Breast epithelium (tissue), 4 donors: Measurements from ENCODE around the gene EIF4G1. TPM values are rescaled to one million over a fixed set of nuclear protein-coding genes. Genes with fewer than 3 reads are reported as not detected.

Experiments
- DNase-seq, 2 donors: peaks; one replicate each; pipeline ENCODE4 v3.0.0-alpha.2; 2019; ENCODE audit warnings: low spot score in 2 of 2
- H3K27ac ChIP-seq, 2 donors: fragments of 200-600 bp; sonication (generic) in 1 of 2; one replicate each; pipeline ENCODE4 v1.5.1; 2016 to 2019; ENCODE audit warnings: mild to moderate bottlenecking in 1 of 2
- H3K27me3 ChIP-seq, 2 donors: fragments of 200-600 bp; sonication (generic) in 1 of 2; one replicate each; pipeline versions ENCODE4 v1.5.1 to v1.6.0; 2017 to 2019; ENCODE audit warnings: control low read depth in 1 of 2, mild to moderate bottlenecking in 1 of 2
- H3K36me3 ChIP-seq: fragments of 200-600 bp; one replicate; pipeline ENCODE4 v1.5.1; 2019
- H3K4me1 ChIP-seq, 2 donors: fragments of 200-600 bp; sonication (generic); one replicate each; pipeline ENCODE4 v1.5.1; 2016 to 2019; ENCODE audit warnings: control low read depth in 1 of 2
- H3K4me3 ChIP-seq, 3 donors: fragments of 200-600 bp; sonication (generic); 1 replicate in 2 of 3; 2 replicates in 1 of 3; pipeline ENCODE4 v1.5.1; 2016 to 2019; ENCODE audit warnings: mild to moderate bottlenecking in 3 of 3, moderate library complexity in 2 of 3
- H3K9me3 ChIP-seq, 2 donors: fragments of 200-600 bp; sonication (generic) in 1 of 2; one replicate each; pipeline ENCODE4 v1.5.1; 2016 to 2019; ENCODE audit warnings: control low read depth in 1 of 2
- POLR2A ChIP-seq: fragments of 450-650 bp; IDR thresholded peaks from one replicate; pipeline ENCODE4 v1.6.1; 2016; ENCODE audit warnings: antibody characterized with exemption, mild to moderate bottlenecking, moderate library complexity
- POLR2AphosphoS5 ChIP-seq, 3 donors: sonication (generic); formaldehyde crosslinking; IDR thresholded peaks; one replicate each; pipeline ENCODE4 v1.6.1; 2017; ENCODE audit warnings: antibody characterized with exemption in 3 of 3
- intact Hi-C: fragments of 100-400 bp; cut with DNase I; formaldehyde crosslinking; loops from one replicate; pipeline ENCODE4 v1.15.1; 2023; ENCODE audit warnings: low total_unique reads
- total RNA-seq, 3 donors: library from RNA; depleted of rRNA; stranded (reverse); fragments of >200 nt; gene quantifications; one replicate each; pipeline ENCODE4 v1.1.0, GENCODE V29; 2016
- TF ChIP-seq, protein P1 (sequence below), 3 donors: fragments of 450-650 bp; IDR thresholded peaks; one replicate each; pipeline ENCODE4 v1.5.1; 2016 to 2017; ENCODE audit warnings: antibody characterized with exemption in 3 of 3, mild to moderate bottlenecking in 3 of 3, moderate library complexity in 3 of 3

The EIF4G1 gene
- total RNA-seq, 3 donors from 2014 or later: 168 to 202 (median 196) TPM

DNA sequence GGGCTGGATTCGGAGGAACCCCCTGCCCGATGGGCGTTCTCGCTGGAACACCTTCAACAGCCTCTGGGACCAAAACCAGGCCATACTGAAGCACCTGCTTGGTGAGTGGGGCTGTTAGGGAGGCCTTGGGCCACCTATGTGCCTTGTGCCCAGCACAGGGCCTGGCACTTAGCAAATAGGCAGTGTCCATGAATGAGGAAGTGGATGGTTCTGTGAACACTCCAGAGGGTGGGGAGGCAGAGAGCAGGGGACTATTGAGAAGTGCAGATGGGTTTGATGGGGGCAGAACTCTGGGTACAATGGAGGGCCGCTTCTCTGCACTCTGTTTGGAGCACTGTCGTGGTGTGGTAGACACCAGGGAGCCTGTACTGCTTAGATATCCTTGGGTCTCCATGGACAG lies 37.0 kb upstream of the EIF4G1 start:
- no peaks in the 10 kb centered on the region for H3K36me3 ChIP-seq
- intact Hi-C loops: no loop called here
- no peaks in the 10 kb centered on the region for H3K9me3 ChIP-seq
- no peak overlapping the region for H3K27ac ChIP-seq
- no peaks in the 10 kb centered on the region for H3K4me1 ChIP-seq
- TF ChIP-seq, protein P1, sequence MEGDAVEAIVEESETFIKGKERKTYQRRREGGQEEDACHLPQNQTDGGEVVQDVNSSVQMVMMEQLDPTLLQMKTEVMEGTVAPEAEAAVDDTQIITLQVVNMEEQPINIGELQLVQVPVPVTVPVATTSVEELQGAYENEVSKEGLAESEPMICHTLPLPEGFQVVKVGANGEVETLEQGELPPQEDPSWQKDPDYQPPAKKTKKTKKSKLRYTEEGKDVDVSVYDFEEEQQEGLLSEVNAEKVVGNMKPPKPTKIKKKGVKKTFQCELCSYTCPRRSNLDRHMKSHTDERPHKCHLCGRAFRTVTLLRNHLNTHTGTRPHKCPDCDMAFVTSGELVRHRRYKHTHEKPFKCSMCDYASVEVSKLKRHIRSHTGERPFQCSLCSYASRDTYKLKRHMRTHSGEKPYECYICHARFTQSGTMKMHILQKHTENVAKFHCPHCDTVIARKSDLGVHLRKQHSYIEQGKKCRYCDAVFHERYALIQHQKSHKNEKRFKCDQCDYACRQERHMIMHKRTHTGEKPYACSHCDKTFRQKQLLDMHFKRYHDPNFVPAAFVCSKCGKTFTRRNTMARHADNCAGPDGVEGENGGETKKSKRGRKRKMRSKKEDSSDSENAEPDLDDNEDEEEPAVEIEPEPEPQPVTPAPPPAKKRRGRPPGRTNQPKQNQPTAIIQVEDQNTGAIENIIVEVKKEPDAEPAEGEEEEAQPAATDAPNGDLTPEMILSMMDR (IDR thresholded peaks at IDR 0.05): no peak
- TF ChIP-seq POLR2A (no peak), POLR2AphosphoS5 (IDR thresholded peaks at IDR 0.05) (no peak)
- no peak for DNase-seq
- no peak overlapping the region for H3K4me3 ChIP-seq
- peaks cover 0 to 36% of the 10 kb centered on the region in 2 donors for H3K27me3 ChIP-seq

DNA sequence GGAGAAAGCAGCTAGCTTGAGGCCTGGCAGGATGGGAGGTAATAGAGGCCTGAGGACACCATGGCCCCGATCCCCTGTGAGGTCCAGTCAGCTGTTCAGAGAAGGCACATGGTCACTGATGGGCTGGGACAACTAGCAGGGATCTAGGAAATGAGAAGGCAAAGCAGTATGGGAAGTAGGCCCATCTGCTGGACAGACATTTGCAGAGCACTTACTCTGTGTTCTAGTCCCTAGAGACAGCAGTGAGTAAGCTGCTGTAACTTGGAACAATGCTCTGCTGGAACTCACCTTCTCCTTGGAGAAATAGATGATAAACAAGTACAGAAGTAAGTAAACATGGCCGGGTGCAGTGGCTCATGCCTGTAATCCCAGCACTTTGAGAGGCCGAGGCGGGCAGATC lies 31.5 kb upstream of the EIF4G1 start:
- DNase-seq: no peak
- Histone ChIP-seq H3K27ac (no peak overlapping the region), H3K4me1 (no peaks in the 10 kb centered on the region), H3K4me3 (no peak overlapping the region), H3K9me3 (no peaks in the 10 kb centered on the region), H3K36me3 (no peaks in the 10 kb centered on the region), H3K27me3 (peaks cover 0 to 2% of the 10 kb centered on the region in 2 donors)
- intact Hi-C loops: no loop called here
- no peak for TF ChIP-seq POLR2AphosphoS5 (IDR thresholded peaks at IDR 0.05)
- no peak for TF ChIP-seq POLR2A
- TF ChIP-seq, protein P1 (IDR thresholded peaks at IDR 0.05): no peak

DNA sequence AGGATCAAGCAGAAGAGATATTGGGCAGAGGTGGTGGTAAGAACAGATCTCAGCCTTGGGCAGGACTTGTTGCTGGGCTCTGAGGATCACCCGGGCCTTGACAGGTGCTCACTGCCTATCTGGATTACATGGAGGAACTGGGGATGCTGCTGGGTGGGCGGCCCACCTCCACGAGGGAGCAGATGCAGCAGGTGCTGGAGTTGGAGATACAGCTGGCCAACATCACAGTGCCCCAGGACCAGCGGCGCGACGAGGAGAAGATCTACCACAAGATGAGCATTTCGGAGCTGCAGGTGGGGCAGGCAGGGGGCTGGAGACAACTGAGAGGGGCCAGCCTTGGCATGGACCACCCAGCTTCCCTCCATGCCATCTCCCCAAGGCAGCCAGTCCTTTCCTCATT lies 30.7 kb upstream of the EIF4G1 start:
- H3K4me1 ChIP-seq: no peaks in the 10 kb centered on the region
- H3K9me3 ChIP-seq: no peaks in the 10 kb centered on the region
- no peak for DNase-seq
- no peak overlapping the region for H3K27ac ChIP-seq
- H3K4me3 ChIP-seq: no peak overlapping the region
- H3K36me3 ChIP-seq: no peaks in the 10 kb centered on the region
- TF ChIP-seq POLR2A: no peak
- TF ChIP-seq, protein P1 (IDR thresholded peaks at IDR 0.05): no peak
- no peak for TF ChIP-seq POLR2AphosphoS5 (IDR thresholded peaks at IDR 0.05)
- H3K27me3 ChIP-seq: no peaks in the 10 kb centered on the region
- intact Hi-C loops: no loop called here

- H3K36me3 ChIP-seq: no peaks in the 10 kb centered on the region
- DNase-seq: no peak
- no peak overlapping the region for H3K4me3 ChIP-seq
- H3K27me3 ChIP-seq: no peaks in the 10 kb centered on the region
- H3K27ac ChIP-seq: no peak overlapping the region
- intact Hi-C loops: no loop called here
- no peaks in the 10 kb centered on the region for H3K9me3 ChIP-seq
- H3K4me1 ChIP-seq: no peaks in the 10 kb centered on the region
- TF ChIP-seq, protein P1 (IDR thresholded peaks at IDR 0.05): peak in 1 of 3 donors; percentile 14
- TF ChIP-seq POLR2AphosphoS5 (IDR thresholded peaks at IDR 0.05): no peak
- no peak for TF ChIP-seq POLR2A
These were observed 29.7 kb upstream of the EIF4G1 start for GRCh38 chr3:184284696-184285095.

GRCh38 chr3:184289426-184289938 lies 24.9 kb upstream of the EIF4G1 start:
- no peak for DNase-seq
- H3K27me3 ChIP-seq: no peaks in the 10 kb centered on the region
- no peaks in the 10 kb centered on the region for H3K36me3 ChIP-seq
- no peaks in the 10 kb centered on the region for H3K9me3 ChIP-seq
- H3K4me1 ChIP-seq: no peaks in the 10 kb centered on the region
- no peak for TF ChIP-seq POLR2AphosphoS5 (IDR thresholded peaks at IDR 0.05)
- TF ChIP-seq, protein P1 (IDR thresholded peaks at IDR 0.05): peak in 2 of 3 donors; percentile 29 to 41
- H3K4me3 ChIP-seq: no peak overlapping the region
- intact Hi-C loops: no loop called here
- no peak overlapping the region for H3K27ac ChIP-seq
